Adrenal gland (tissue), 19 donors: ENCODE results near the gene PPIP5K1. TPM values are rescaled to one million over a fixed set of nuclear protein-coding genes. Genes with fewer than 3 reads are reported as not detected.
"Not testable (repeated sequence)": the region's sequence is repeated elsewhere in the genome, so short reads cannot be mapped to it uniquely, and the experiment has no call there.

ENCODE experiments used
- DNase-seq, 7 donors: peaks; one replicate each; pipeline ENCODE4 v3.0.0-alpha.2; 2019 to 2020
- H3K27ac ChIP-seq, 5 donors: fragments of 200-600 bp; sonication (generic) in 4 of 5; 1 replicate in 3 of 5; 2 replicates in 2 of 5; pipeline versions ENCODE4 v1.5.1 to v1.8.0; 2016 to 2020; ENCODE audit warnings: mild to moderate bottlenecking in 1 of 5
- H3K27me3 ChIP-seq: fragments of 200-600 bp; 2 replicates; pipeline ENCODE4 v1.8.0; 2021
- H3K36me3 ChIP-seq, 2 donors: fragments of 200-600 bp; replicated peaks in 1 of 2; 1 replicate in 1 of 2; 2 replicates in 1 of 2; pipeline versions ENCODE4 v1.5.1 to v1.8.0; 2018 to 2022
- H3K4me1 ChIP-seq, 2 donors: fragments of 200-600 bp; replicated peaks in 1 of 2; 1 replicate in 1 of 2; 2 replicates in 1 of 2; pipeline versions ENCODE4 v1.5.1 to v1.8.0; 2018 to 2021
- H3K4me3 ChIP-seq, 4 donors: fragments of 200-600 bp; sonication (generic) in 3 of 4; one replicate each; pipeline ENCODE4 v1.5.1; 2016 to 2018
- H3K9me3 ChIP-seq, 3 donors: fragments of 200-600 bp; sonication (generic) in 1 of 3; replicated peaks in 1 of 3; 1 replicate in 2 of 3; 2 replicates in 1 of 3; pipeline versions ENCODE4 v1.5.1 to v1.8.0; 2016 to 2021
- CTCF ChIP-seq, 6 experiments: fragments of 450-650 bp in 4 of 6; fragments of 200-600 bp in 2 of 6; sonication (generic) in 1 of 6; IDR thresholded peaks; 1 replicate in 5 of 6; 2 replicates in 1 of 6; pipeline versions ENCODE4 v1.5.1 to v1.8.0; 2016 to 2021; ENCODE audit warnings: antibody characterized with exemption in 6 of 6, mild to moderate bottlenecking in 2 of 6, moderate library complexity in 1 of 6
- POLR2A ChIP-seq, 2 donors: fragments of 450-650 bp; IDR thresholded peaks; one replicate each; pipeline ENCODE4 v1.6.1; 2017; ENCODE audit warnings: antibody characterized with exemption in 2 of 2, mild to moderate bottlenecking in 2 of 2, moderate library complexity in 1 of 2
- WGBS, 4 donors: extraction: QIAGEN DNeasy Blood & Tissue Kit in 2 of 4; methylation state at CpG; one replicate each; pipeline versions ENCODE4 v1.1.5 to v1.1.7; 2013 to 2017; 5-methylcytosine and 5-hydroxymethylcytosine counted together
- intact Hi-C, 2 donors: fragments of 100-400 bp; cut with DNase I; formaldehyde crosslinking; loops; one replicate each; pipeline versions ENCODE4 v1.14.1 to v1.15.0; 2022 to 2023
- long read RNA-seq, 10 donors: library from polyadenylated mRNA in 3 of 10; unstranded in 2 of 10; stranded (forward) in 1 of 10; transcript quantifications; one replicate each; pipeline ENCODE4 v2.0.0 and lab custom pipeline, GENCODE V29; 2021 to 2026
- polyA plus RNA-seq, 3 donors: library from polyadenylated mRNA; stranded (reverse); fragments of 200-250 nt in 2 of 3; fragments of 350-450 nt in 1 of 3; fragmentation: Illumina TruSeq in 1 of 3; extraction: RNeasy Lipid Tissue Mini Kit (QIAGEN cat#74804) in 1 of 3; gene quantifications; one replicate each; pipeline ENCODE4 v1.2.3, GENCODE V29; 2013 to 2014
- total RNA-seq, 9 donors: library from RNA; depleted of rRNA in 4 of 9; stranded (reverse); fragments of >200 nt in 4 of 9; fragments of 120-200 nt in 1 of 9; fragmentation: NEBNext Ultra II Directional in 1 of 9; extraction: Animal tissue kit (Norgen Biotek cat#: 25700) in 1 of 9; gene quantifications; one replicate each; pipeline versions ENCODE4 v1.1.0 to v1.2.4, GENCODE V29; 2013 to 2023
- donor health status: healthy with polysubstance abuse.
- donor health status: Bipolar disorder and iron deficiency.
- donor health status: DM: yes; HTN: yes; CAD: no.
- donor health status: DM: no; HTN: no; CAD: no.
- donor health status: DM: no; HTN: no; CAD: no.
- donor health status: DM: yes; HTN: yes; CAD: no.

The PPIP5K1 gene
- total RNA-seq (10 to 100 TPM; 15.6 to 63.8 (median 34.7) TPM), polyA plus RNA-seq (10 to 100 TPM; 15.4 to 28.1 (median 27.4) TPM)
- long read RNA-seq, donor 1: 0 reads
- long read RNA-seq, donor 2: 0 reads
- long read RNA-seq, donor 3: 0 reads
- long read RNA-seq, donor 4, partial matches to known transcripts: 1 of 6 reads
- long read RNA-seq, donor 4, other reads (novel, unspliced or antisense): 5 of 6 reads
- long read RNA-seq, donor 5, full-length matches to known transcripts: 5 of 34 reads
- long read RNA-seq, donor 5, partial matches to known transcripts: 7 of 34 reads
- long read RNA-seq, donor 5, other reads (novel, unspliced or antisense): 22 of 34 reads
- long read RNA-seq, donor 6, partial matches to known transcripts: 0 of 2 reads
- long read RNA-seq, donor 6, other reads (novel, unspliced or antisense): 2 of 2 reads
- long read RNA-seq, donor 7: 0 reads
- long read RNA-seq, donor 8: 0 reads
- long read RNA-seq, donor 9: 0 reads
- long read RNA-seq, donor 10: 0 reads

DNA sequence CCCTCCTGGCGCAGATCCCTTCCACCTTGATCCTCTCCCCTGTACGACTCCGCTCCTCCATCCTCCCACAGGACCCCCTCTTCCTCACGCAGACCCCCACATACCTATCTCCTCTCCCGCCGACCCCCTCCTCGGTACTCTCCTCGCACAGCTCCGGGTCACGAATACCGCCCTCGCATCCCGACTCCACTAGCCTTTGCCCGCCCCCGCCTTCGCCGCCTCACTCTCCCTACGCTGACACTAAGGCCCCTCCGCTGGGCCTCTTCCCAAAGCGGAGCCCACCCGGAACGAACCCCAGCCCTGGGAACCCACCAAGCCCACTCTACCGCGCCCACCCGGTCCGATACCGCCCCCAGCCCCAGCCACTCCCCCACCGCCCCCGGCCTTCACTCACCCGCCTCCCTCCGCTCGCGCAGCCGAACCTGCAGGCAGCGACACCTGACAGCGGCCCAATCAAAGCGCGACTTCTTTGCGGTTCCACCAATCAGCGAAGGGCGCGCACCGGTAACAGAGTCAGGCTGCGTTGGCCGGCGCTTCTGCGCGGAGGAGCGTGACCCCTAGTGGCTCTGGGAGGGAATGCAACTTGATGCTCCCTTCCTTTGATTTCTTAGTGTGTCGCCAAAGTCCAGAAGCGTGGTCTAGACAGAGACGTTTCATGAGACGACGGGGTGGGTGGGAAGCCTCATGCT lies at the start of gene PPIP5K1:
Gene PPIP5K1 (minus strand): TSS at position 431 of the 689 bp plus-strand sequence. CDS start 5,704 bp downstream, outside the sequence.
- H3K36me3 ChIP-seq, H3K27me3 ChIP-seq, H3K27ac ChIP-seq, H3K4me1 ChIP-seq, intact Hi-C loops, DNase-seq, H3K4me3 ChIP-seq, H3K9me3 ChIP-seq: not testable (repeated sequence)
- WGBS, 4 donors: no CpG with 5 or more reads among the region's 54 CpGs

DNA sequence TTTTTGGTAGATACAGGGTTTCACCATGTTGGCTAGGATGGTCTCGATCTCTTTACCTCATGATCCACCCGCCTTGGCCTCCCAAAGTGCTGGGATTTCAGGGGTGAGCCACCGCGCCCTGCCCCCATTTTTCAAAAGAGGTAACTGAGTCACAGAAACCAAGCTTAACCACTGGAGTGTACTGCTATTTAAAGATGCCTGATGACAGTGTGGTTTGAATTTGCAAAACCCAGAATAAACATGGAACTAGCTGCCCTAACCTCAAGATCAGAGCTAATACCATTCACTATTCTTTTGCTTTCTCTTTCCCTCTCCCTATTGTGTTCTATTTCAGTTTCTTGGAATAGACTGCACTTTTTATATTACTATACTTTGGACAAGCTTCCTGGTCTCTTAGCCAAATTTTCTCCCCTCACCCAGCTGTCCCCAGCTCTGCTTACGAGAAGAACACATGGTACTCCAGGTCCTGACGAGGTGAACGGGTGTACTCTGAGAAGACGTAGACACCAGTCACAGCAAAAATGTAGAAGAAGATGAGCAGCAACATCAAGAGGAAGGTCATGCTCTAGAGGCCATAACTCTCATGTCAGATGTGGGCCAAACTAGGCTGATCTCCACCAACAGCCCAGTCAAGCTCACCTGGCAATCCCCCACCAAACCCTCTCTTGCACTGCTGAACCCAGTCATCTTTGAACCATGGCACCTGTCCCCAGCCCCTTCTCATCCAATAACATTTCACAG lies 48.6 kb upstream of the PPIP5K1 start:
- intact Hi-C loops, H3K36me3 ChIP-seq, H3K9me3 ChIP-seq, DNase-seq, H3K4me1 ChIP-seq, H3K27me3 ChIP-seq, H3K27ac ChIP-seq, H3K4me3 ChIP-seq: not testable (repeated sequence)
- 90 to 97% (median 92%) methylated on average over 8 of the region's 8 CpGs for WGBS, 4 donors

GRCh38 chr15:43626937-43627336 lies 36.9 kb upstream of the PPIP5K1 start:
- H3K27ac ChIP-seq, DNase-seq, H3K9me3 ChIP-seq, H3K36me3 ChIP-seq, H3K4me3 ChIP-seq, H3K27me3 ChIP-seq, H3K4me1 ChIP-seq, intact Hi-C loops: not testable (repeated sequence)

DNA sequence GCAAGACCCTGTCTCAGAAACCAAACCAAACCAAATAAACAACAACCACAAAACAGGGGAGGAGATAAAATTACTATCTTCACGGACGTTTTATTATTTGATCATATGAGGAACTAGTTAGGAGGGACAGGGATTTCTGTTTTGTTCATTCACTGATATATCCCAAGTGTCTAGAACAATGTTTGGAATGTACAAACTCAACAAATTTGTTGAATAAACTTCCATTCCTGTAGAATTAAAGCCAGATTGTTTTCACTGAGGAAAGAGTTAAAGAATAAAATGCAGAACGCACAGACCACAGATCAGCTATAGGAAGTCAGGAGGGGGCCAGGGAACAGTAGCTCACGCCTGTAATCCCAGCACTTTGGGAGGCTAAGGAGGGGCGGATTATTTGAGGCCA lies 35.1 kb upstream of the PPIP5K1 start:
- TF ChIP-seq POLR2A (IDR thresholded peaks at IDR 0.05) (no peak), CTCF (IDR thresholded peaks at IDR 0.05) (no peak)
- Histone ChIP-seq H3K4me3 (no peak overlapping the region), H3K27ac (no peak overlapping the region), H3K27me3 (no peaks in the 10 kb centered on the region), H3K4me1 (no peaks in the 10 kb centered on the region), H3K9me3 (no peaks in the 10 kb centered on the region), H3K36me3 (no peaks in the 10 kb centered on the region)
- intact Hi-C loops: no loop called here
- 23 to 28% (median 27%) methylated on average over 5 of the region's 5 CpGs for WGBS, 4 donors
- DNase-seq: no peak

DNA sequence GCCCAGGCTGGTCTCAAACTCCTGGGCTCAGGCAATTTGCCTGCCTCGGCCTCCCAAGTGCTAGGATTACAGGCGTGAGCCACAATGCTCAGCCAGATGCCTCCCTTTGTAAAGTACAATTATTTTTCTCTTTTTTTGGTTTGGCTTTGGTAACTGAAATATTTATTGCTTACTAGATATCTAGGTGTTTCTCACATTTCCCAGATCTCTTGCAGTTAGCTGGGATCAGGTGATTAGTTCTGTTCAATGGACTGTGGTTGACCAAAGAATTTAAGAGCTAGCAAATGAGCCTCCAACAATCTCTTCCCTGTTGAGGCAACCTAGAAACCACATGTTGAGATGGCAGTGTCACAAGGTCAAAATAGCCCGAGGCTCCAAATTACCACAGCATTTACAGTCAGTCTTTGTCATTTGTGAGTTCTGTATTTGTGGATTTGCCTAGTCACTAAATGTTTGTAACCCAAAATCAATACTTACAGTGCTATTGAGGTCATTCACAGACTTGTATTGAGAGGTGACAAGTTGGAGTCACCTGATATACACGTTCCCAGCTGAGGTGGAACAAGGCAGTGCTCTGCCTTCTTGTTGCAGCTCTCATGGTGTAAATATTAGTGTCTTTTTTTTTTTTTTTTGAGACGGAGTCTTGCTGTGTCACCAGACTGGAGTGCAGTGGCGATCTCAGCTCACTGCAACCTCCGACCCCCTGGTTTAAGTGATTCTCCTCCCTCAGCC lies 32.2 kb upstream of the PPIP5K1 start:
- H3K36me3 ChIP-seq, H3K27ac ChIP-seq, DNase-seq, H3K4me1 ChIP-seq, H3K9me3 ChIP-seq, H3K27me3 ChIP-seq, intact Hi-C loops, H3K4me3 ChIP-seq: not testable (repeated sequence)
- 67 to 80% (median 75%) methylated on average over 4 to 6 of the region's 7 CpGs for WGBS, 4 donors

GRCh38 chr15:43618700-43619099 lies 28.7 kb upstream of the PPIP5K1 start, which contains the start of gene STRC:
Gene STRC (minus strand): TSS chr15:43618800. CDS start chr15:43618722, 78 bp downstream.
- H3K27me3 ChIP-seq, H3K27ac ChIP-seq, H3K9me3 ChIP-seq, intact Hi-C loops, H3K36me3 ChIP-seq, H3K4me3 ChIP-seq, DNase-seq, H3K4me1 ChIP-seq: not testable (repeated sequence)
- WGBS, 4 donors: no CpG with 5 or more reads among the region's 2 CpGs

DNA sequence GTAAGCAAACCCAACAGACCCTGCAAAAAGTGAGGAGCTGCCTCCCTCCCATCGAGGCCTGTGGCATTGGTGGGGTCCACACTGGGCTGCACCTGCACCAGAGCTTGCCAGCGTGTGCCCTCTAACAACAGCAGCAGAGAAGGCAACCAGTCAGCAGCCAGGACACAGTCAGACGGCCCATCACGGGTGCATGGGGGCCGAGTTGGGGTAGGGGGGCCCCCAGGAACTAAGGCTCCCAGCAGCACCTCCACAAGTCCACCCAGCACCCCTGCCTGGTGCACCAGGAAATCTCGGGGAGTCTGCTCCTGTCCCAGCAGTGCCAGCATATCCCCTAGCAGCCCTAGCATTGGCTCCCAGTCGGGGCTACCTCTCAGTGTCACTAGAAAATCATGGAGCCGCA lies 27.7 kb upstream of the PPIP5K1 start:
- H3K4me1 ChIP-seq, H3K27ac ChIP-seq, DNase-seq, H3K27me3 ChIP-seq, intact Hi-C loops, H3K36me3 ChIP-seq, H3K9me3 ChIP-seq, H3K4me3 ChIP-seq: not testable (repeated sequence)
- WGBS, 4 donors: 65 to 78% methylated on average over 3 of the region's 8 CpGs; no CpG with 5 or more reads in 2 of the 4 donors

- H3K4me3 ChIP-seq, H3K27me3 ChIP-seq, intact Hi-C loops, H3K4me1 ChIP-seq, H3K27ac ChIP-seq, DNase-seq, H3K36me3 ChIP-seq, H3K9me3 ChIP-seq: not testable (repeated sequence)
- WGBS, 4 donors: 80 to 88% (median 83%) methylated on average over 6 of the region's 6 CpGs
These were observed 12.2 kb upstream of the PPIP5K1 start for GRCh38 chr15:43602233-43602632.

DNA sequence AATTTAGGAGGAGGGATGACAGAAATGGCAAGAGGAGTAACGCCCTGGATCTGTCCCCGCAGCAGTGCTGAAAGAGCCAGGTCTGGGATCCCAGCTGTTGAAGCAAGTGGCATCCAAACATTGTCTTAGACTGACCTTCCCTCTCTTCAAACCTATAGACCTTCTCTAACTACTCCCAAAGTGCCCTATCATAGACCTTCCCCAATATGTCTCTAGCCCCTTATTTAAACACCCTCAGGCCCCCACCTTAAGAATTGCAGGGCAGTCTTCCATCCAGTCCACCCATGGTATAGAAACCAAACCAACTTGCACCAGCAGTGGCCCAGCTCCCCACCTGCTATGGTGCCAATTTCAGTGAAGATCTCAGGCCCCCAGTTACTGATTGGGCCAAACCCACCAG lies 10.2 kb upstream of the PPIP5K1 start:
- intact Hi-C loops, H3K4me3 ChIP-seq: not testable (repeated sequence)
- WGBS, 4 donors: no CpG with 5 or more reads among the region's 2 CpGs

More for the DNA sequence above, 10.2 kb upstream of the PPIP5K1 start:
- not testable (repeated sequence) for H3K4me1 ChIP-seq, H3K9me3 ChIP-seq, H3K27ac ChIP-seq, H3K36me3 ChIP-seq, H3K27me3 ChIP-seq, DNase-seq
